ENCODE measurements around the gene GABRP. TPM values are rescaled to one million over a fixed set of nuclear protein-coding genes. Genes with fewer than 3 reads are reported as not detected.
A peak's percentile ranks its signal among the peaks of the same experiment; 100 is the strongest.

The GABRP gene
- total and polyA plus RNA-seq, 2 donors from 2014 or later = 3.4 to 33.1 TPM

- DNase-seq = no peak
- no peak for TF ChIP-seq CTCF (IDR thresholded peaks at IDR 0.05; ENCODE audit: borderline replicate concordance, extremely low read depth, insufficient read depth)
- peaks cover 0 to 13% (median 10%) of the 10 kb centered on the region in 3 donors for H3K4me1 ChIP-seq (ENCODE audit: control insufficient read depth in 2 of 3, insufficient read depth in 2 of 3, low read depth in 1 of 3, low read length in 3 of 3)
- no peak for FAIRE-seq
- H3K9me3 ChIP-seq (ENCODE audit: control insufficient read depth in 2 of 3, insufficient read depth in 1 of 3, low read length in 3 of 3) = no peaks in the 10 kb centered on the region
- no peak overlapping the region for H3K4me3 ChIP-seq (ENCODE audit: low read length in 3 of 3)
- intact Hi-C loops (cut with DNase I) = no loop called here
- no peak overlapping the region for H3K9ac ChIP-seq (ENCODE audit: low read length in 3 of 3)
- H3K27me3 ChIP-seq (ENCODE audit: control insufficient read depth, insufficient read depth, low read length) = no peaks in the 10 kb centered on the region
- H3K27ac ChIP-seq (ENCODE audit: low read depth in 2 of 2, low read length in 2 of 2) = no peak overlapping the region
- H3K36me3 ChIP-seq (ENCODE audit: control insufficient read depth in 2 of 3, insufficient read depth in 3 of 3, low read length in 3 of 3) = no peaks in the 10 kb centered on the region
Observed at GRCh38 chr5:170741801-170742200, 41.7 kb upstream of the GABRP start.

GRCh38 chr5:170743876-170744212 is 39.7 kb upstream of the GABRP start:
- no peak for FAIRE-seq
- H3K27ac ChIP-seq (ENCODE audit: low read depth in 2 of 2, low read length in 2 of 2) = no peak overlapping the region
- intact Hi-C loops (cut with DNase I) = no loop called here

GRCh38 chr5:170745481-170746071 is 37.9 kb upstream of the GABRP start:
- Histone ChIP-seq H3K9ac (ENCODE audit: low read length in 3 of 3) (peak overlapping the region in 1 of 3 donors; percentile 40), H3K27me3 (ENCODE audit: control insufficient read depth, insufficient read depth, low read length) (no peaks in the 10 kb centered on the region), H3K4me1 (ENCODE audit: control insufficient read depth in 2 of 3, insufficient read depth in 2 of 3, low read depth in 1 of 3, low read length in 3 of 3) (peaks cover 0 to 17% (median 16%) of the 10 kb centered on the region in 3 donors), H3K9me3 (ENCODE audit: control insufficient read depth in 2 of 3, insufficient read depth in 1 of 3, low read length in 3 of 3) (no peaks in the 10 kb centered on the region), H3K4me3 (ENCODE audit: low read length in 3 of 3) (no peak overlapping the region), H3K36me3 (ENCODE audit: control insufficient read depth in 2 of 3, insufficient read depth in 3 of 3, low read length in 3 of 3) (no peaks in the 10 kb centered on the region), H3K27ac (ENCODE audit: low read depth in 2 of 2, low read length in 2 of 2) (peak overlapping the region; percentile 54 to 85)
- intact Hi-C loops (cut with DNase I) = no loop called here
- FAIRE-seq (no peak), DNase-seq (peak; percentile 70 to 90 (median 77))
- no peak for TF ChIP-seq CTCF (IDR thresholded peaks at IDR 0.05; ENCODE audit: borderline replicate concordance, extremely low read depth, insufficient read depth)

More at GRCh38 chr5:170743876-170744212, 39.7 kb upstream of the GABRP start:
- DNase-seq = no peak
- Histone ChIP-seq H3K9me3 (ENCODE audit: control insufficient read depth in 2 of 3, insufficient read depth in 1 of 3, low read length in 3 of 3) (no peaks in the 10 kb centered on the region), H3K4me3 (ENCODE audit: low read length in 3 of 3) (no peak overlapping the region), H3K4me1 (ENCODE audit: control insufficient read depth in 2 of 3, insufficient read depth in 2 of 3, low read depth in 1 of 3, low read length in 3 of 3) (peaks cover 0 to 17% (median 10%) of the 10 kb centered on the region in 3 donors), H3K9ac (ENCODE audit: low read length in 3 of 3) (no peak overlapping the region), H3K36me3 (ENCODE audit: control insufficient read depth in 2 of 3, insufficient read depth in 3 of 3, low read length in 3 of 3) (no peaks in the 10 kb centered on the region), H3K27me3 (ENCODE audit: control insufficient read depth, insufficient read depth, low read length) (no peaks in the 10 kb centered on the region)
- no peak for TF ChIP-seq CTCF (IDR thresholded peaks at IDR 0.05; ENCODE audit: borderline replicate concordance, extremely low read depth, insufficient read depth)

Measured in kidney (tissue), 14 donors.